Colonic mucosa (tissue), 4 donors: Measurements from ENCODE around the gene CLDN16. TPM values are rescaled to one million over a fixed set of nuclear protein-coding genes. Genes with fewer than 3 reads are reported as not detected.

Experiments
- DNase-seq: peaks from one replicate; pipeline ENCODE4 v3.0.0-alpha.2; 2020
- H3K27ac ChIP-seq: fragments of 200-600 bp; one replicate; pipeline ENCODE4 v1.8.0; 2021
- H3K27me3 ChIP-seq: fragments of 200-600 bp; one replicate; pipeline ENCODE4 v1.8.0; 2021
- H3K36me3 ChIP-seq: fragments of 200-600 bp; one replicate; pipeline ENCODE4 v1.8.0; 2021
- H3K4me1 ChIP-seq: fragments of 200-600 bp; one replicate; pipeline ENCODE4 v1.8.0; 2021; ENCODE audit warnings: mild to moderate bottlenecking
- H3K4me3 ChIP-seq: fragments of 200-600 bp; one replicate; pipeline ENCODE4 v1.8.0; 2021
- H3K9ac ChIP-seq, 2 donors: one replicate each; pipeline ENCODE4 v1.7.0; 2013; ENCODE audit warnings: control low read depth in 2 of 2, low read depth in 2 of 2, low read length in 2 of 2
- H3K9me3 ChIP-seq: fragments of 200-600 bp; one replicate; pipeline ENCODE4 v1.8.0; 2021
- intact Hi-C: fragments of 100-400 bp; cut with DNase I; formaldehyde crosslinking; loops from one replicate; pipeline ENCODE4 v1.14.1; 2022
- total RNA-seq, 2 donors: library from RNA; stranded (reverse); fragmentation: NEBNext Ultra II Directional in 1 of 2; extraction: Animal tissue kit (Norgen Biotek cat#: 25700) in 1 of 2; gene quantifications; one replicate each; pipeline ENCODE4 v1.2.1, GENCODE V29; 2021
- TF ChIP-seq, protein P1 (sequence below): fragments of 200-600 bp; IDR thresholded peaks from one replicate; pipeline ENCODE4 v1.8.0; 2022; ENCODE audit warnings: antibody characterized with exemption, mild to moderate bottlenecking
- donor health status: healthy.
- donor health status: DM: no; HTN: no; CAD: no.
- donor health status: DM: no; HTN: no; CAD: no.

CLDN16 gene
- total RNA-seq, 2 donors from 2014 or later: not detected

DNA sequence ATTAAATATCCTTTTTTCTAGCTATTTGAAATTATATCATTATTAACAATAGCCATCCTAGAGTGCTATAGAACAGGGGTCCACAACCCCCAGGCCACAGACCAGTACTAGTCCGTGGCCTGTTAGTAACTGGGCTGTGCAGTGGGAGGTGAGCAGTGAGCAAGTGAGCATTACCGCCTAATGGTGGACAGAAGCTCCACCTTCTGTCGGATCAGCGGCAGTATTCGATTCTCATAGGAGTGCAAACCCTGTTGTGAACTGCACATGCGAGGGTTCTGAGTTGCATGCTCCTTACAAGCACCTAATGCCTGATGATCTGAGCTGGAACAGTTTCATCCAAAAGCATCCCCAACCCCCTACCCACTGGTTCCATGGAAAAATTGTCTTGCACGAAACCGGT, 11.7 kb downstream of the CLDN16 start:
- intact Hi-C loops: no loop called here
- H3K27me3 ChIP-seq: no peaks in the 10 kb centered on the region
- H3K4me1 ChIP-seq: no peaks in the 10 kb centered on the region
- H3K4me3 ChIP-seq: no peak overlapping the region
- no peak overlapping the region for H3K9ac ChIP-seq
- no peaks in the 10 kb centered on the region for H3K36me3 ChIP-seq
- H3K9me3 ChIP-seq: no peaks in the 10 kb centered on the region
- TF ChIP-seq, protein P1, sequence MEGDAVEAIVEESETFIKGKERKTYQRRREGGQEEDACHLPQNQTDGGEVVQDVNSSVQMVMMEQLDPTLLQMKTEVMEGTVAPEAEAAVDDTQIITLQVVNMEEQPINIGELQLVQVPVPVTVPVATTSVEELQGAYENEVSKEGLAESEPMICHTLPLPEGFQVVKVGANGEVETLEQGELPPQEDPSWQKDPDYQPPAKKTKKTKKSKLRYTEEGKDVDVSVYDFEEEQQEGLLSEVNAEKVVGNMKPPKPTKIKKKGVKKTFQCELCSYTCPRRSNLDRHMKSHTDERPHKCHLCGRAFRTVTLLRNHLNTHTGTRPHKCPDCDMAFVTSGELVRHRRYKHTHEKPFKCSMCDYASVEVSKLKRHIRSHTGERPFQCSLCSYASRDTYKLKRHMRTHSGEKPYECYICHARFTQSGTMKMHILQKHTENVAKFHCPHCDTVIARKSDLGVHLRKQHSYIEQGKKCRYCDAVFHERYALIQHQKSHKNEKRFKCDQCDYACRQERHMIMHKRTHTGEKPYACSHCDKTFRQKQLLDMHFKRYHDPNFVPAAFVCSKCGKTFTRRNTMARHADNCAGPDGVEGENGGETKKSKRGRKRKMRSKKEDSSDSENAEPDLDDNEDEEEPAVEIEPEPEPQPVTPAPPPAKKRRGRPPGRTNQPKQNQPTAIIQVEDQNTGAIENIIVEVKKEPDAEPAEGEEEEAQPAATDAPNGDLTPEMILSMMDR: no peak
- DNase-seq: no peak
- H3K27ac ChIP-seq: no peak overlapping the region

DNA sequence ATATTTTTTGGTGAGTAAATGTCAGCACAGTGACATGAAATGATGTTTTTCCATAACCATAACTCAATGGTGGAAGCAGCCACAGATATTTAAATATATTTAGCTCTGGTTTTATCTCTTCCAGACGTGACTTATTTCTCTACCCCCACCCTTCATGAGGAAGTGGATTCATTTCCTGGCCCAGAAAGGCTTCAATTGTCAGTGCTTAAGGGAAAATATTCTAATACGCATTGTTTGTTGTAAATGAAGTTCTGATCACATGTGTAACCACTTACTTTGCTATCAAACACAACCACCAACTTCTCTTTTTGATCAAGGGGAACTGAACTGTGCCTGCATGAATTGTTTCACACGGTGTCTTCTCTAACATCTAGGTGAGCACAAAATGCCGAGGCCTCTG, 14.0 kb downstream of the CLDN16 start:
- Histone ChIP-seq H3K9ac (no peak overlapping the region), H3K27me3 (no peaks in the 10 kb centered on the region), H3K9me3 (no peaks in the 10 kb centered on the region), H3K36me3 (no peaks in the 10 kb centered on the region), H3K4me1 (no peaks in the 10 kb centered on the region), H3K27ac (no peak overlapping the region), H3K4me3 (no peak overlapping the region)
- TF ChIP-seq, protein P1: no peak
- intact Hi-C loops: no loop called here
- no peak for DNase-seq

DNA sequence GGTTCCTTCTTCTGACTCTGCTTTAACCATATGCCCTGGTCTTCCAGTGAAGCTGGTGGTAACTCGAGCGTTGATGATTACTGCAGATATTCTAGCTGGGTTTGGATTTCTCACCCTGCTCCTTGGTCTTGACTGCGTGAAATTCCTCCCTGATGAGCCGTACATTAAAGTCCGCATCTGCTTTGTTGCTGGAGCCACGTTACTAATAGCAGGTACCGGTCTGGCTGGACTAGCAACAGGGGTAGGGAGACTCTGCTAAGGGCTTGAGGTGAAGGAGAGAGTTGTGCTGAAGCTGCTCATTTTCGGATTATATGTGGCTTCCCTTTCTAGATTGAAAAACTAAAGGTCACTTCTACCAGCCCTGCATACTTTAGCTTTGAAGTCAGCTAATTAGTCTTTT, 16.8 kb downstream of the CLDN16 start:
- H3K27ac ChIP-seq: no peak overlapping the region
- TF ChIP-seq, protein P1: no peak
- intact Hi-C loops: no loop called here
- DNase-seq: no peak
- H3K4me1 ChIP-seq: no peaks in the 10 kb centered on the region
- H3K27me3 ChIP-seq: no peaks in the 10 kb centered on the region
- no peaks in the 10 kb centered on the region for H3K9me3 ChIP-seq
- H3K9ac ChIP-seq: no peak overlapping the region
- H3K4me3 ChIP-seq: no peak overlapping the region
- H3K36me3 ChIP-seq: no peaks in the 10 kb centered on the region

DNA sequence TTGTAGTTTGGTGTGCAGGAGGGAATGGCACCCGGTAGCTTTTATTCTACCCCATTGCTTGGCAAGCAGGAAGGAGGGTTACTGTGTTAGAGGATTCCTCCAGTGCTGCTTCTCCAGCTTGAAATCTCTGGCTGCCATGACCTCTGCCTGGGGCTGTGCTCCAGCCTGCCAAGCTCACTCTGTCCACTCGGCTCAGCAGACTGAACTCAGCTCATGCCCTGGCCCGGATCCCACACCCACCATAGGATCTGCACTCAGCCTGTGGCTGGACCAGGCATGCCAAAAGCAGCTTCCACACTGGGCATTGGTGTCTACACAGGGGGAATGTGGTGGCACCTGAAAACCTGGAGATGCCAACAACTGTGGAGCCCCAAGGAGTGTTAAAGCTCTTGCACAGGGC, 26.3 kb downstream of the CLDN16 start:
- H3K4me3 ChIP-seq: no peak overlapping the region
- H3K9ac ChIP-seq: no peak overlapping the region
- no peak for DNase-seq
- TF ChIP-seq, protein P1: no peak
- H3K4me1 ChIP-seq: no peaks in the 10 kb centered on the region
- H3K27me3 ChIP-seq: no peaks in the 10 kb centered on the region
- H3K36me3 ChIP-seq: no peaks in the 10 kb centered on the region
- no peak overlapping the region for H3K27ac ChIP-seq
- intact Hi-C loops: no loop called here
- no peaks in the 10 kb centered on the region for H3K9me3 ChIP-seq

DNA sequence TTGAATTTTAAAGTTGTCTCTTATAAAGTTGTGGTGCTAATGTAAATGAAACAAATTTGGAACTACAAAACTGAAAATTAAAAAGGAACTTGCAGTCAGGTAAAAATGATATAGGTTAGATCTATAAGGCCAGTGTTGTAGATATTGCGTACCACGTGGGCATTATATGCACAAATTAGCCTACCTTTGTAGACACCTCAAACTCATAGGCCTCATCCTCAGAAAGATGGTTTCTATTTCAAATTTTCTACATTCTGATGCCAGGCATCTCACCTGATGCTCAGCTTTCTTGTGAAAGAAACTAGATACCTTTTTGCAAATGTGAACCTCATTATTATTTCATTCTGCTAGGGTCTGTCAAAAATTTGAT, 36.1 kb downstream of the CLDN16 start:
- no peak overlapping the region for H3K9ac ChIP-seq
- DNase-seq: no peak
- no peaks in the 10 kb centered on the region for H3K36me3 ChIP-seq
- TF ChIP-seq, protein P1: no peak
- no peak overlapping the region for H3K27ac ChIP-seq
- no peaks in the 10 kb centered on the region for H3K9me3 ChIP-seq
- intact Hi-C loops: loop anchor here (10.0 kb wide), 1 partner anchor 199 kb away; no protein-coding TSS in a partner anchor
- H3K4me3 ChIP-seq: no peak overlapping the region
- no peaks in the 10 kb centered on the region for H3K4me1 ChIP-seq
- no peaks in the 10 kb centered on the region for H3K27me3 ChIP-seq
